Measurements from ENCODE around the gene ANK2.

The ANK2 gene

DNA sequence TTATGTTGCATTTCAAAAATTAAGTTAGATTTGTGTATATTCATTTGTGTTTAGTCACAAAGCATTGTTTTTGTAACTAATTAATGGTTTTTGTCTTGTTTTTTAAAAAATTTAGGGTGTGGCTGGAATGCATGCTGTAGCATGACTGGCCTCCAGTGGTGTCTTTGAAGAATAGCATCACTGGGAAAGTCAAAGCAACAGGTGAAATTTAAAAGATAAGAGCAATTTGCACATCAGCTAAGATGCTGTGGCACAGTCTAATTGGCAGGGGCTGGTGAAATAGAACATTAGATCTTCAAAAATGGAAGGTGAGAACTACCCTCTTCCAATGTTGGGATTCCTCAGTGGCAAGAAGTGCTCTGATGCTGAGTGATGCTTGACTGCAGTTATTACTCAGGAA lies 45.3 kb downstream of the ANK2 start:
- peak; percentile 12 for DNase-seq (ENCODE audit: low read depth)

DNA sequence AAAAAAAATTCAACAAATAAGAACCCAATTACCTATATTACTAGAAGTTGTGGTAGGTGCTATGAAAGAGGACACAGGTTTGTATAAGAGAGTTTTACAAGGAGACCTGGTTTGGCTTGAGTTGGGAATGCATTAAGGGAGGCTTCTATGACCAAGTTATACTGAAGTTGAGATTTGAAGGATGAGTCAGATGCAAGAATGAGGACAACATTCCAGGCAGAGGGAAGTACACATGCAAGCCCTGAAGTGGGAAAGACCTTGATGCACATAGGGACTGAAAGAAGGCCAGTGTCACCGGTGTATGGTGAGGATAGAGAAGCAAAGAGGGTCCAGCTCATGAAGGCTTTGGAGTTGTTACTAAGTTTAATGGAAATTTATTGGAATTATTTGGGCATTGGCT lies 52.2 kb downstream of the ANK2 start:
- peak; percentile 37 for DNase-seq (ENCODE audit: low read depth)

DNA sequence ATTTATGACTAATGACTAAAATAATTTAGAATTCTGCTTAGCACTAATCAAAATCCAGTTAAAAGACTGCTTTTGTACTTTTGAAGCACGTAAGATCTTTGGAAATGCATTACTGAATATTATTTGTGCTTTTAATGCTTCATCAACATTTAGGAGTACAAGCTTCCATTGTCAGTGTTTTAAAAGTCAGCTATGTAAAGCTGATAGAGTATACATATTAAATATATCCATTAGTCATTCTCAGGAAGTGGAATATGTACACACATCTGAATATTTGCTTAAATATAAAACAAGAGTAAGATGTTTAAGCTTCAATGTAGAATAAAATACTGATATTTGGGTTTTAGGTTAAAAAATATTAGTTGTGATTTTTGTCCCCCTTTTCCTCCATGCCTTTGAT lies 54.1 kb downstream of the ANK2 start:
- no peak for DNase-seq (ENCODE audit: low read depth)

DNA sequence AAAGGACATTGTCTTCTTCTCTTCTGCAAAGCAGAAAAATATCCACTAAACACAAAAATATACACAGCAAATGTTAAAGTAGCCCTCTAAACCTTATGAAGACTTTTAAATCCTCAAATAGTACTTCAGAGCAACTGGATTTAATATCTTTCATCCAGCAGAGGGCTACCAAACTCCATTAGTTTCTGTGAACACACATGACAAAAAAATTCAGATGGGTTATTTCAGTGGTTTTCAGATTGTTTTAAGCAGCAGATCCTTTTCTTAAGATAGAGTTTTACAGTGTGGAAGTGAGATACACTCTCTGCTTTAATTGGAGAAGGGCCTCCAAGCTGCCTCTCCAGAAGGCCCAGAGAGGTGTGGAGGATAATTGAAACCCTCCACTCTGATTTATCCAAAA lies 56.7 kb downstream of the ANK2 start:
- DNase-seq (ENCODE audit: low read depth), result peak; percentile 43

DNA sequence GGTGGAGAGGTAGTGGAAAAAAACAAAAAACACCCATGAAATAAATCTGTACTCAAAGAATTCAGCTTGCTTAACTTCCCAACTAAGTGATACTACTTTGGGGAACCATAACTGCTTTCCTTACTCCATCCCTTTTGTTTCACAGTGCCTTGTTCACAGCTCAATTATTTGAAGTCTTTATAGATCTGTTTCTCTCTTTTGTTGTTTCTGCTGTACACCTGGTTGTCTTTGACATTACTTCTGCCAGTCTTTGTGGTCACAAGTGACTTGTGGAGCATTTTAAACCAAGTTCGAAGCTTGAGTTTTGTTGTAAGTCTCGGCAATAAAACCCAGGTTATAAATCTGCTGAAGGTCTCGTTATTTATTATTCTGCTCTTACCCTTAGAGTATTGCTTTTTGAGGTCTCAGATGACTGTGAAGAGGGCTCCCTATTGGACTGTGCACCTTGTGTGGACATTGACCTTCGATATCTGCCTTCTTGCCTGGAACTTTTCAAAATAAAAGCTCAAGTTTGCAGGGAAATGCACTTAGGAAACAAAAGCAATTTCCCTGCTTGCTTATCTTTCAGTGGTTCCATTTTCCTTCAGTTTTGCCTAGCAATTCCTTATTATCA lies 59.8 kb downstream of the ANK2 start:
- DNase-seq (ENCODE audit: low read depth), result no peak

DNA sequence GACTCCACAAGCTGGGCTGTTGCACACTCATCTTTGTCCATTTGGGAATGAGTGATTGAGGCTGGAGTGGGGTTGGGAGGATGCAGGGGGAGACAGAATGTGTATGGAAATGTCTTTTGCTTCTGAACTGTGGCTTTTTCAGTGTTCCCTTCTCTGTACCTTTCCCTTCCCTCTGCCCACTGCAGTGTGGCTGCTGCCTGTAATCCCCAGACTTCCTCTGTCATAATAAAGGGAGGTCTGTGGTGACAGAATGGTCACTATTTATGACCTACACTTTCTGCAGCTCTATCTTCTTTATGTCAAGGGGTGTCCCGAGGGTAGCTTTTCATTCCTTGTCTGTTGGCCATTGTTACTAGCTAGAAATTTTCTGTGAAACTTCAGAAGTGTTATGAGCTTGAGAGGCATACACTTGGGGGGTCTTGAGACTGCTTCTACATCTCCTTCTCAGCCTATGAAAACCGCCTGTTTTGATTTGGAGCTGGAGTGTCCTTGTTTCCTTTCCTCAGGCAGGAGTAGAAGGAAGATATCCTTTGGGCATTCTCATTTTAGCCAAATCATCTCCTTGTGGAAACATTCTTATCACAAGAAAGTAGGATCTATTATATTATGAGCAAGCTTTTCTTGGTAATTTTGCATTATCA lies 63.0 kb downstream of the ANK2 start:
- no peak for DNase-seq (ENCODE audit: low read depth)

DNA sequence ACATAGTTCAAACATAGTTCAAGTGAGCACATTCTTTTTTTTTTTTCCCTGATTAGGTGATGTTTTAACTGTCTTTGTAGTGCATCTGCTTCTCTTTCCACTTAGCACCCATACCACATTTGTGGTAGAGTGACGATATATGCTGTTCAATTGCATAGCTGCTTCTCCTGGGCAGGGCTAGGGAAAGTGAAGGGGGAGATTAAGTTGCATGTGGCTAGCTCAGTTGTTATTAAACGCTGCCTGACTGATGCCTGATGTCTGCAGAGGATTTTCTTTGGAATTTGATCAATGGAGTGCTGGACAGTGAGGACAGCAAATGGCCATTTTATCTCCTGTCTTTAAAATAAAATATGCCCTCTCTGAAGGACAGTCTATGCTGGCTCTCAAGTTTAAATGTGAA lies 63.7 kb downstream of the ANK2 start:
- DNase-seq (ENCODE audit: low read depth), result no peak

DNA sequence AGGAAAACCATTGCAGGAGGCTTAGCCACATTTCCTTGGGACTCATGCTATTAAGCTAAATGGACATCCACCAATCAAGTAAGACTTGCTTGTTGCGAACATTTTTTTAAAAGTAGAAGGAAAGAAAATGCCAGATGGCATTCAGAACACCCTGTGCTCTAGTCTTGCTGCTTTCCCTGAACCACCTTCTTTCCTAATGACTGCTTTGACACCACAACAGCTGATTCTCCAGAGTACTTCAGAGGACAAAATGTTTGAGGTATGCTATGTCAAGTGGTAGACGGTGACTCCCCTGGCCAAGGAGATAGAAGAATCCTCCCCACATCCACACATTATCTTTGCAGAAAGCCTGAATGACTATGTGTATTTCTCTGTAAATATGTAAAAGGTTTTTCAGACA lies 65.4 kb downstream of the ANK2 start:
- no peak for DNase-seq (ENCODE audit: low read depth)

DNA sequence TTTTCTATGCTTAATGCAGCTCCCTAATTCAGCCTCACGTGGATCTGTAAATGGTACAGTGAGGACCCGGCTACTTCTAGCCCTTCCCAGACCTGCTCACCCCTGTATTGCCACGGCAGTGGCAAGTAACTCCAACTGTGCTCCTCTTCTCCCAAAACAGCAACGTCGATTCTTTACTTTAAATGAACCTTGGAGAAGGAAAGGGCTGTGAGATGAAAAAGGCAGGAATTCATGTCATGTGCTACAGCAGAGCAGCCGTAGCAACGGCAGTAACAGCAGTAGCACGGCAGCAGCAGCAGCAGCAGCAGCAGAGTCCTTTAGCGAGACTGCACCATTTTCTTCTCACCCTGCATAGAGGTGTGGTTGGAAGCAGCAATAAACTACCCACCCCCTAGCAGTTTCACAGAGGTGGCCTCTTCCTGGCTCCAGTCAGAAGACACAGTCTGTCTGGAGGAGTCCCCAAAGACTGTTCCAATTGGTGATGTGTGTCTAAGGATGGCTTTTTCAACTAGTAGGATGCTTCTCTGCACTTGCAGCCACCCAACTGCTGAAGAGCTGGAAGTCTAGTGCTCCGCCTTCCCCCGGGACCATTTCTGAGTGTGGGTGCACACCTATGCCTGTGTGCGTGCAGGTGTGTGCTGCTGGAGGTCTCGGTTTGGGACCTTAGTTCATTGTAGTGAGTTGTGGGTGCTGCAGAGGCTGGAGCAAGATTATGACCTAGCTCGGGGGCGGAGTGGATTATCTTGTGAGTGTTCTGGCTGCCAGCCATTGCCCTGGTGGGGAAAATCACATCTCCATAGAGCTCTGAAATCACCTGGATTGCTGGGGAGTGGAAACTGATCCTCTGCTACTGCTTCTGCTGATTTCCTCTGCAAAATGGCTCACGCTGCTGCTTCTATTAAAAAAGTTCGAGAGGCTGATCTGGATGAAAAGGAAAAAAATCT lies 67.2 kb downstream of the ANK2 start:
- DNase-seq (ENCODE audit: low read depth), result no peak

DNA sequence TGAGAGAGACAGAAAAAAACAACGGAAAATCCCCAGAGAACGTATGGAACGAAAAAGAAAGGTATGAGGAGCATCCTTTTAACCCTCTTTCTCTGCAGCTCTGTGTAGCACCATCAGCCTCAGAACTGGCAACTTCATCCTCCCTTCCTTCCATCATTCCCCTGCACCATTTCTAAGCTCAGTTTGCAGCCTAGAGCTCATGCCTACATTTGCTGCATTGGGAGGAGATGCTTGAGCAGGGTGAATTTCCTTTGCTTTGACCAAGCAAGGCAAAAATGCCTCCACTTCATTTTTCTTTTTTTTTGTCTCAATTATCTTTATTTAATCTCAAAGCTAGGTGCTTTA lies 67.9 kb downstream of the ANK2 start:
- DNase-seq (ENCODE audit: low read depth), result no peak

DNA sequence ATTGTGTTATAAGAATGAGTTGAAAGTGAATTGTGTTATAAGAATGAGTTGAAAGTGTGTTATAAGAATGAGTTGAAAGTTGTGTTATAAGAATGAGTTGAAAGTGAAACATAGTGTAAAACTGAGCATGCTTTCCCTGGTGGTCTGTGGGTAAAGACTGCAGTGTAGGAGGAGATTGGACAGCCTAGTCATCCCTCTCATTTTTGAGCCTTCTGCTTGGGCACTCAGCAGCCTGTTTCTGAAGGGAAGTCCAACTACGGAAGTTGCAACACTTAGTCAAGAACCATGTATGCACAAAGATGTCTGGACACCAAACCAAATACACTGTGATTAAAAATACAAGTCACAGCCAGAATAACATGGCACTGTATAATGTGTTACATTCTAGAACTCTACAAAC lies 72.6 kb downstream of the ANK2 start:
- DNase-seq (ENCODE audit: low read depth), result no peak

DNA sequence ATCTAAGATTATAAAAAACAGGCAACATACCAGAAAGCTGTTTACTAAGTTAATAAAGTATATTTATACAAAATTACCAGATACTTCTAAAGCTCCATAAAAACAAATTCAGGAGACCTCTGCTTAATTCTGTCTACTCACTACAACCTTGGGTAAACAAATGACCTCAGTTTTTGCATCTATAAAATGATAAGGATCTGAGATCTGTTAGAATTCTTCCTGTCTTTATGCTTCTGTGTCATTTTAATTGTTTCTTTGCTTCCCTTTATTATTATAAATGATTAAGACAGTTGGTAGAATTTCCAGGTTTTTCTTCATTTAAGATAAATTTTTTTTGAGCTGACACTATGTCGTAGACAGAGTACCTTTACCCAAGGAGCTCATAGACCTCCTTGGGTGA lies 76.0 kb downstream of the ANK2 start:
- no peak for DNase-seq (ENCODE audit: low read depth)

DNA sequence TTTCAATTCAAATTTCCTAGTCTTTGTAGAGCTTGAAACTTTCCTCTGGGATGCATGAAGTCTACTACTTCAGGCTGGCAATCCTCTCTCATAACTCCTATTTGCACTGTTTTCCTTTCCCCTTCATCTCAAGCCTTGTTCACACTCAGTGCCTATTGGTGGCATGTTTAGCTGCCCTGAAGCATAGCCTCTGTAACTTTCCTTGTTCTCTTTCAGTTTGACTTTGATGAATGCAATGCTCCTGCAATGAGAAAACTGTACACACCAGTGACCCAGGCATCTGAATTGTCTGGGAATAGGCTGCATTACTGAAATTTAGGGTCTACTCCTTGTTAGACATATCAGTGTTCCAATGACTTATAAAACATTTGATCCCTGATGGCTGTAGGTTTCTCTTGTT lies 81.7 kb downstream of the ANK2 start:
- no peak for DNase-seq (ENCODE audit: low read depth)

DNA sequence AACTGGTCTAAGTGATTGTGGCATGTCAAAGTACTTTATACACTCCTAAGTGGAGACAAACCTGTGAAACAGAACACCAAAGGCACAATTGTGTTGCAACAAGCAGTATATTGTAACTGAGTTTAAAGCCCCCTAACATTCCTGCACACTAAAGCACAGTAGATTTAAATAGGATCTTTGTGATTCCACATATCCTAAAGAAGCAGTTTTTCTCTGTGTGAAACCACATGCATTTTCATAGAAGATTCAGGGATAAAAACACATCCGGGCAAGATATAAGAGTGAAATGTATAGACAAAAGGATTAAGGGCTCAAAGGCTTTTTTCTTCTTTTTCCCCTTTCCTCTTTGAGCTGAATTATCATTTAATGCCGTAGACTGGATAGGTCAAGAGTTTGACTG lies 82.2 kb downstream of the ANK2 start:
- no peak for DNase-seq (ENCODE audit: low read depth)

DNA sequence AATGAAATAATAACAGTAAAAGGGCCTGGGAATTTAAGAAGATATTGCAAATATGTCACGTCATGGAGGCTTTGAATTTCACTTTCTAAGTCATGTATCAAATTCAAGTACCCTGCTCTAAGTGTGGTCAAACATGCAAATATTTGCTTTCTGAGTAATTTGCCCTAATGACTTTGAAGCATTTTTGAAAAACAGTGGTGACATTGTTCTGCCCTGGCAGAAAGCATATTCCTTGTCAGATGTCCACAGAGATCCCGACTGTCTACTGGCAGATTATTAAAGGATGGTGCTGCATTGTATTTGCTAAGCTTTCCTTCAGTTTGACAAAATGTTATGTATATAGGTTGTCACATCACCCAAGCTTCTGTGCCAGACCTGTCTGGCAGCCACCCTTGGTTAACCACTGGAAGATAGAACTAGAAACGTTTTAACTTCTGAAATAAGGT lies 92.5 kb downstream of the ANK2 start:
- peak; percentile 67 for DNase-seq (ENCODE audit: low read depth)

DNA sequence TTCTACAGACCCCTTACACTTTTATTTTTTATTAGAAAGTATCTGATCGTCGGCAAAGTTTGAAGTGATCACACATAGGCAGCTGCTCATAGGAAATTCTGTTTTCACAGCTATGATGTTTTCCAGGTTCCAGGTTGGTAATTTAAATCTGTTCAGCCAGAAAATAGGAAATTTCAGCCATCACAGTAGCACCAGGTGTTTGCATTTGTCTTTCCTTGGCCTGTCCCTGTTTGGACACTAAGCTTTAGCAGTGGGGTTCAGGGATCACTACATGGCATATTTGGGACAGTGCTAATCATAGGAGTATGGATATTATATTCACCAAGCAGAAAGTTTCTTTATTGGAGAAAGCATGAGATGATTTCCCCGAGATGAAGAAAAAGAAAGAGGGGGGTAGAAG lies 92.9 kb downstream of the ANK2 start:
- no peak for DNase-seq (ENCODE audit: low read depth)

DNA sequence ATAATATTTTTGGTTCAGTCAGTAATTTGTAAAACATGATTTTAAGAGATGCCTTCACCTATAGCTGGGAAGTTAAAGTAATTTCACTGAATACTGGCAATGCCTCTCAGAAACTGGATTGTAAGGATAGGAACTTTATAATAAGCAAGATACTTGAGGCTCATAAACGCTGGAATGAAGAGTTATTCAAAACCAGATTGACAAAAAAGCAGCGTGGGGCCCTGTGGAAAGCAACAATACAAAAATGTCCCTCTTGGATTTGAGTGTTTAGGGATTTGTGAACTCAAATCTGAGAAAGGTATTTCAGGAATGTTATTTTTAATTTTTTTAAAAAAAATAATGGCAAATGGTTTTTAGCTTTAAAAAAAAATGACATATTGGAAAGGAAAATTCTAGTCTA lies 94.6 kb downstream of the ANK2 start:
- DNase-seq (ENCODE audit: low read depth), result no peak

DNA sequence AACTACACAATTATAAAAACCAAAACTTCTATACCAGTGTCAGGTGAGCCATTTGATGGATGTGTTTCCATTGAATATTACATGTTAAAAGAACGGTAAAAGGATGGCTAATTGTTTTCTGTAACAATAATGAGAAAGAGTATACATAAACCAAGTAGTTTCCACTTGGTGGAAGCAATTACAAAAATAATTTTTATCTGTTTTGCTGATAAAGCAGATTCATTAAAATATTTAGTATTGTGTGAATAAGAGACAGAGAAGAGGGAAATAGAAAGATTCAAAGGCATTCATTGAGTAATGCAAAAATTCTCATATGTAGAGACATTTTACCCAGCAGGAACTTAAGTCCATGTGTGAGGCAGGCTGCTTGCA lies 95.7 kb downstream of the ANK2 start:
- no peak for DNase-seq (ENCODE audit: low read depth)

DNA sequence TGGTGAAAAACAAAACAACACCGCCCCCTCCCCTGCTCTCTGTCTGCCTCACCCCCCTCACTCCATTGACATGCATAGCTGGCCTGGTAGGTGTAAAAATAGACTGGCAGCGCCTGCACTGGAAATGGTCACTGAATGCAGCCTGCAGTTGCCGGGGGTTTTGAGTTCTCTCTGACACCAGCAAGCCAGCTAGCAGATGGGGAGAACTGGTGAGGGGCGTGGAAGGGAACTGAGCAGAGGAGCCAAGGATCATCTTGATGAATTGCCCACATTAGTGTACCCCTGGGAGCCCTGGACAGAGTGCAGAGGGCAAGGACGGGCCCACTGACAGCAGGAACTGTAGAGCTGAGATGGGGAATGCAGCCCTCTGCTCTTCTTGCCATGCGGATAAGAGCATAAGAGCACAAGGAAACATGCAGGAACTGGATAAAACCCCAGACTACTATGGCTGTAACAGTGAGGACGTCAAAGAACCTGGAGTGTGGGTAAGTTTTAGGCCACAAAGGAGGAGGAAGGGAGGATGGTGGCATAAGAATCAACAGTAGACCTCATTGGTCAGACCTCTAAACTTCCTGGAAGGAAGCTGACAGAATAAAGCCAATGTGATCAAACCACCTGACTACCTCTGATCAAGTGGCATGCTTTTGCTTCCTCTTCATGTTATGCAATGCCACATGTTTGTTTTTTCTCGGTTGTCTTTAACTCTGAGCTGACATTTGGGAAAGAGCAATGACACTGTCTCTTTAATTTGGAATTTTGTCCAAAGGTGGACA lies 96.3 kb downstream of the ANK2 start:
- no peak for DNase-seq (ENCODE audit: low read depth)

DNA sequence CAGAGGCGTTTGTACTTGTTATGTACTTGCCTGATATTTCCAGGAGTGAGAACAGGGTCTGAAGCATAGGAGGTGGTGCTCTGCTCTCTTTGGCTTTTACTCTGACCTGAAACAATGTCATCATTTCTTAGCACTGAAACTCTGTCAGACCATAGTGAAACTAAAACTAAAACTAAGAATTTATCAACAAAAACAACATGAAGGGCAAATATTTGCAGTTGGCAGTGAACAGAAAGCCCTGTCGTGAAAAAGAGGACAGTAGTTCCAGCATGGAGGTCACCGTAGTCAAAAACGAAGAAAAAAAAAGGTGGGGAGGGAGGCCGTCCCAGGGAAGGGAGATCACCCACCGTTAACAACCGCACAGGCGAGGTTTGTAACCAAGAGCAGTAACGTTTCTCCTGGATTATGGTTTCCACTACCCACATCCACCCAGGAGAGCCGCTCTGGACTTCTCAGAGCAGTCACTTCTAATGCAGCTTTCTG lies 97.5 kb downstream of the ANK2 start:
- peak; percentile 7 for DNase-seq (ENCODE audit: low read depth)

DNA sequence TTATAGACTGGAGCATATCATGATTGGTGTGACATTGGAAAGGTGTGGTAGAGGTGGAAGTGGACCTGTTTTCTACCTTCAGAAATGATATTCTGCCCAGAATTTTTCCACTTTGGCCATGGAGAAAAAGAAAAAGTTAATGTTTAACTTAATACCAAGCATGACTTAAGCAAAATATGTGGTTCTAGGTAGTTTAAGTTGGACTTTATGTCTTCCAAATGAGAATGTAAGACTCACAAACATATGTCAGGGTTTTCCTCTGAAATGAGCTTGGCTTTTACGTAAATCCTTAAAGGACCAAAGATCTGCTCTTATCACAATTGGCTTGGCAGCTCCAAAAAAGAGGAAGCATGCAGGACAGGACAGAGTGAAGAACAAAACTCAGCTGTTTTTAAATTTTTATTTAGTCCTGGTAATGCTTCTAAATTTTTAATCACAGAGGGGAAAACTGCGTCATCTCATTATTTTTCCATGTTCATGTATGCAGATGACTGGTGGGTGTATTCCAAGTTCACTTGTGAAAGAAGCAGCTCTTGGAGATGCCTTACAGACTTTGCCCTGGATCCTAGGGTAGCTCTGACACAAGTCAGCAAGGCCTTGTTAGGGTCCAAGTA lies 98.2 kb downstream of the ANK2 start:
- no peak for DNase-seq (ENCODE audit: low read depth)

DNA sequence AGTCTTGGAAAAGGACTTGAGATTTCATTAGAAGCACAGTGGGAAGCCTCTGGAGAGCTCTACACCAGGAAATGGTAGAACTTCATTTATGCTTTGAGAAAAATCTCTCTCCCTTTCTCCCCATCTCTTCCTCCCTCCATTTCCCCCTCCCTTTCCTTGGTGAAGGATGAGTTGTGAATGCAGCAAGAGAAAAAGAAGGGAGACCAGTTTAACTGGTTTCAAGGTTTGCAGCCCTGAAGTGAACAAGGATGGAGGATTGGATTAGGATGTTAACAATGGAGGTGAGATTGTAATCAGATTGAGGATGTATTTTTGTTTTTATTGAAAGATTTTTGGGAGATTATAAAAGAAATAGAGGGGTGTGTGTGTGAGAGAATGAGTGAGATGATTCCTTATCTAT lies 99.5 kb downstream of the ANK2 start:
- no peak for DNase-seq (ENCODE audit: low read depth)
